GM23338 (cell line): ENCODE results near the gene DNM2. TPM values are rescaled to one million over a fixed set of nuclear protein-coding genes. Genes with fewer than 3 reads are reported as not detected.

Experiments
- ATAC-seq: fragments of 200-7000 bp; cut with Tn5 transposase; 3 replicates; pipeline ENCODE4 v1.9.1; 2020
- DNase-seq: peaks from one replicate; pipeline ENCODE4 v3.0.0-alpha.2; 2015; ENCODE audit warnings: low spot score
- H2AFZ ChIP-seq: fragments of 200-600 bp; sonication (generic); 2 replicates; pipeline ENCODE4 v1.8.0; 2016; ENCODE audit warnings: antibody characterized with exemption, mild to moderate bottlenecking, moderate library complexity
- H3F3A ChIP-seq: fragments of 200-600 bp; sonication (generic); replicated peaks from 2 replicates; pipeline ENCODE4 v1.8.0; 2017; ENCODE audit warnings: antibody characterized with exemption, mixed run types, low read depth
- H3K27ac ChIP-seq: fragments of 200-600 bp; sonication (generic); 2 replicates; pipeline ENCODE4 v1.6.1; 2016; ENCODE audit warnings: low read depth
- H3K27me3 ChIP-seq: fragments of 200-600 bp; sonication (generic); 2 replicates; pipeline ENCODE4 v1.8.0; 2016; ENCODE audit warnings: mild to moderate bottlenecking, mixed run types, moderate library complexity; ENCODE audit not compliant: insufficient read depth
- H3K36me3 ChIP-seq: fragments of 200-600 bp; sonication (generic); 2 replicates; pipeline ENCODE4 v1.8.0; 2016; ENCODE audit warnings: mild to moderate bottlenecking; ENCODE audit not compliant: insufficient read depth
- H3K4me1 ChIP-seq: fragments of 200-600 bp; sonication (generic); 2 replicates; pipeline ENCODE4 v1.8.0; 2016; ENCODE audit warnings: mild to moderate bottlenecking, moderate library complexity; ENCODE audit not compliant: insufficient read depth
- H3K4me2 ChIP-seq: fragments of 200-600 bp; sonication (generic); 2 replicates; pipeline ENCODE4 v1.7.1; 2017; ENCODE audit warnings: mixed run types
- H3K4me3 ChIP-seq: fragments of 200-600 bp; sonication (generic); 2 replicates; pipeline ENCODE4 v1.6.1; 2016; ENCODE audit warnings: mixed run types
- H3K79me2 ChIP-seq: fragments of 200-600 bp; sonication (generic); replicated peaks from 2 replicates; pipeline ENCODE4 v1.8.0; 2017; ENCODE audit warnings: mild to moderate bottlenecking; ENCODE audit not compliant: insufficient read depth
- H3K9me2 ChIP-seq: fragments of 200-600 bp; sonication (generic); 2 replicates; pipeline ENCODE4 v1.8.0; 2017; ENCODE audit not compliant: insufficient read depth
- H4K20me1 ChIP-seq: fragments of 200-600 bp; sonication (generic); replicated peaks from 2 replicates; pipeline ENCODE4 v1.8.0; 2017; ENCODE audit warnings: mild to moderate bottlenecking; ENCODE audit not compliant: insufficient read depth
- H3K27ac Mint-ChIP-seq: 2 replicates; pipeline ENCODE4 v1.8.0; 2020; ENCODE audit warnings: inconsistent platforms, mild to moderate bottlenecking, moderate library complexity, mixed read lengths
- H3K27me3 Mint-ChIP-seq: 3 replicates; pipeline ENCODE4 v1.8.0; 2022; ENCODE audit warnings: low read depth, mild to moderate bottlenecking, moderate library complexity, mixed read lengths, inconsistent platforms; ENCODE audit not compliant: insufficient read depth, poor library complexity
- H3K36me3 Mint-ChIP-seq: 3 replicates; pipeline ENCODE4 v1.8.0; 2021; ENCODE audit warnings: low read depth, mild to moderate bottlenecking, inconsistent platforms, moderate library complexity, mixed read lengths
- H3K4me1 Mint-ChIP-seq: 3 replicates; pipeline ENCODE4 v1.8.0; 2020; ENCODE audit warnings: mild to moderate bottlenecking, inconsistent platforms, mixed read lengths
- H3K4me3 Mint-ChIP-seq: 3 replicates; pipeline ENCODE4 v1.8.0; 2021; ENCODE audit warnings: moderate library complexity, mild to moderate bottlenecking, inconsistent platforms, mixed read lengths
- H3K9me3 Mint-ChIP-seq: 3 replicates; pipeline ENCODE4 v1.8.0; 2020; ENCODE audit warnings: moderate library complexity, mild to moderate bottlenecking, inconsistent platforms, mixed read lengths
- JUNB ChIP-seq: IDR thresholded peaks from one replicate; pipeline ENCODE4 v1.6.1; 2016; ENCODE audit warnings: antibody characterized with exemption; ENCODE audit not compliant: unreplicated experiment
- NANOG ChIP-seq: IDR thresholded peaks from 2 replicates; pipeline ENCODE4 v1.6.1; 2016; ENCODE audit warnings: antibody characterized with exemption, borderline replicate concordance
- POLR2AphosphoS5 ChIP-seq: IDR thresholded peaks from 2 replicates; pipeline ENCODE4 v1.6.1; 2016; ENCODE audit warnings: antibody characterized with exemption, low read depth
- polyA plus RNA-seq: library from polyadenylated mRNA; unstranded; fragments of >200 nt; fragmentation: Nextera tagmentation; extraction: Ambion mirVana; gene quantifications from 2 replicates; pipeline ENCODE4 v1.2.1, GENCODE V29; 2016
- total RNA-seq: library from RNA; depleted of rRNA; stranded (reverse); fragments of >200 nt; shearing (Covaris generic); gene quantifications from 2 replicates; pipeline ENCODE4 v1.2.3, GENCODE V29; 2014
- TF ChIP-seq, protein P1 (sequence below): IDR thresholded peaks from 2 replicates; pipeline ENCODE4 v1.6.1; 2016; ENCODE audit warnings: antibody characterized with exemption
- TF ChIP-seq, protein P2 (sequence below): fragments of 250-450 bp; sonication (Bioruptor Pico); IDR thresholded peaks from 2 replicates; pipeline ENCODE4 v1.5.0; 2020; ENCODE audit warnings: mild to moderate bottlenecking, moderate library complexity

DNM2 gene
- total and polyA plus RNA-seq, 2 experiments from 2014 or later: 40.7 to 138 TPM

DNA sequence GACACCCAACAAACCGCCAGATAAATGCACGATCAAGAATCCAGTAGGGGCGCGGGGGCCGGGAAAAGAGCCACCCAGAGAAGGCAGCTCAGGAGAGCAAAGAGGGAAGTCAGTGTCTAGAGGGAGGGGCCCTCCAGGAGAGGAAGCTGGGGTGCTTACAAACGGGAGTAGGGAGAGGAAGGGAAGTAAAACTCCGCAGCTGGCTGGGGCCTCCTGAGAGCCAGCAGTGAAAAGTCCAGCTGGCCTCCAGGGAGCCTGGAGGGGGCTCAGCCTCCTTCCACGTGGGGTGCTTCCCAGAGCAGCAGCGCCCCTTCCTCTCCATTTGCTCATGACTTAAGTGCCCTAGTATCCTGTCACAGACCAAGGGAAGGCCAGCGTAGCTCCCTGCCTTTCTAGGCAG, 66.4 kb downstream of the DNM2 start:
- Mint-ChIP-seq H3K4me1 (no peaks in the 10 kb centered on the region), H3K27me3 (peaks cover 9% of the 10 kb centered on the region), H3K4me3 (no peak overlapping the region; the same call in 2 of the 3 replicates), H3K27ac (no peak overlapping the region), H3K9me3 (no peaks in the 10 kb centered on the region), H3K36me3 (peaks cover 69% of the 10 kb centered on the region)
- Histone ChIP-seq H3K27ac (no peak overlapping the region), H4K20me1 (no peaks in the 10 kb centered on the region), H3K36me3 (peaks cover 10% of the 10 kb centered on the region), H3K9me2 (no peaks in the 10 kb centered on the region), H3K4me1 (no peaks in the 10 kb centered on the region), H3K4me2 (no peak overlapping the region), H3F3A (0 out of 2 replicates have a peak, but pooled peaks cover 7% of the 10 kb centered on the region), H3K27me3 (no peaks in the 10 kb centered on the region), H2AFZ (no peak overlapping the region), H3K79me2 (no peaks in the 10 kb centered on the region), H3K4me3 (no peak overlapping the region)
- TF ChIP-seq, protein P1, sequence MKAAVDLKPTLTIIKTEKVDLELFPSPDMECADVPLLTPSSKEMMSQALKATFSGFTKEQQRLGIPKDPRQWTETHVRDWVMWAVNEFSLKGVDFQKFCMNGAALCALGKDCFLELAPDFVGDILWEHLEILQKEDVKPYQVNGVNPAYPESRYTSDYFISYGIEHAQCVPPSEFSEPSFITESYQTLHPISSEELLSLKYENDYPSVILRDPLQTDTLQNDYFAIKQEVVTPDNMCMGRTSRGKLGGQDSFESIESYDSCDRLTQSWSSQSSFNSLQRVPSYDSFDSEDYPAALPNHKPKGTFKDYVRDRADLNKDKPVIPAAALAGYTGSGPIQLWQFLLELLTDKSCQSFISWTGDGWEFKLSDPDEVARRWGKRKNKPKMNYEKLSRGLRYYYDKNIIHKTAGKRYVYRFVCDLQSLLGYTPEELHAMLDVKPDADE: no peak
- TF ChIP-seq, protein P2, sequence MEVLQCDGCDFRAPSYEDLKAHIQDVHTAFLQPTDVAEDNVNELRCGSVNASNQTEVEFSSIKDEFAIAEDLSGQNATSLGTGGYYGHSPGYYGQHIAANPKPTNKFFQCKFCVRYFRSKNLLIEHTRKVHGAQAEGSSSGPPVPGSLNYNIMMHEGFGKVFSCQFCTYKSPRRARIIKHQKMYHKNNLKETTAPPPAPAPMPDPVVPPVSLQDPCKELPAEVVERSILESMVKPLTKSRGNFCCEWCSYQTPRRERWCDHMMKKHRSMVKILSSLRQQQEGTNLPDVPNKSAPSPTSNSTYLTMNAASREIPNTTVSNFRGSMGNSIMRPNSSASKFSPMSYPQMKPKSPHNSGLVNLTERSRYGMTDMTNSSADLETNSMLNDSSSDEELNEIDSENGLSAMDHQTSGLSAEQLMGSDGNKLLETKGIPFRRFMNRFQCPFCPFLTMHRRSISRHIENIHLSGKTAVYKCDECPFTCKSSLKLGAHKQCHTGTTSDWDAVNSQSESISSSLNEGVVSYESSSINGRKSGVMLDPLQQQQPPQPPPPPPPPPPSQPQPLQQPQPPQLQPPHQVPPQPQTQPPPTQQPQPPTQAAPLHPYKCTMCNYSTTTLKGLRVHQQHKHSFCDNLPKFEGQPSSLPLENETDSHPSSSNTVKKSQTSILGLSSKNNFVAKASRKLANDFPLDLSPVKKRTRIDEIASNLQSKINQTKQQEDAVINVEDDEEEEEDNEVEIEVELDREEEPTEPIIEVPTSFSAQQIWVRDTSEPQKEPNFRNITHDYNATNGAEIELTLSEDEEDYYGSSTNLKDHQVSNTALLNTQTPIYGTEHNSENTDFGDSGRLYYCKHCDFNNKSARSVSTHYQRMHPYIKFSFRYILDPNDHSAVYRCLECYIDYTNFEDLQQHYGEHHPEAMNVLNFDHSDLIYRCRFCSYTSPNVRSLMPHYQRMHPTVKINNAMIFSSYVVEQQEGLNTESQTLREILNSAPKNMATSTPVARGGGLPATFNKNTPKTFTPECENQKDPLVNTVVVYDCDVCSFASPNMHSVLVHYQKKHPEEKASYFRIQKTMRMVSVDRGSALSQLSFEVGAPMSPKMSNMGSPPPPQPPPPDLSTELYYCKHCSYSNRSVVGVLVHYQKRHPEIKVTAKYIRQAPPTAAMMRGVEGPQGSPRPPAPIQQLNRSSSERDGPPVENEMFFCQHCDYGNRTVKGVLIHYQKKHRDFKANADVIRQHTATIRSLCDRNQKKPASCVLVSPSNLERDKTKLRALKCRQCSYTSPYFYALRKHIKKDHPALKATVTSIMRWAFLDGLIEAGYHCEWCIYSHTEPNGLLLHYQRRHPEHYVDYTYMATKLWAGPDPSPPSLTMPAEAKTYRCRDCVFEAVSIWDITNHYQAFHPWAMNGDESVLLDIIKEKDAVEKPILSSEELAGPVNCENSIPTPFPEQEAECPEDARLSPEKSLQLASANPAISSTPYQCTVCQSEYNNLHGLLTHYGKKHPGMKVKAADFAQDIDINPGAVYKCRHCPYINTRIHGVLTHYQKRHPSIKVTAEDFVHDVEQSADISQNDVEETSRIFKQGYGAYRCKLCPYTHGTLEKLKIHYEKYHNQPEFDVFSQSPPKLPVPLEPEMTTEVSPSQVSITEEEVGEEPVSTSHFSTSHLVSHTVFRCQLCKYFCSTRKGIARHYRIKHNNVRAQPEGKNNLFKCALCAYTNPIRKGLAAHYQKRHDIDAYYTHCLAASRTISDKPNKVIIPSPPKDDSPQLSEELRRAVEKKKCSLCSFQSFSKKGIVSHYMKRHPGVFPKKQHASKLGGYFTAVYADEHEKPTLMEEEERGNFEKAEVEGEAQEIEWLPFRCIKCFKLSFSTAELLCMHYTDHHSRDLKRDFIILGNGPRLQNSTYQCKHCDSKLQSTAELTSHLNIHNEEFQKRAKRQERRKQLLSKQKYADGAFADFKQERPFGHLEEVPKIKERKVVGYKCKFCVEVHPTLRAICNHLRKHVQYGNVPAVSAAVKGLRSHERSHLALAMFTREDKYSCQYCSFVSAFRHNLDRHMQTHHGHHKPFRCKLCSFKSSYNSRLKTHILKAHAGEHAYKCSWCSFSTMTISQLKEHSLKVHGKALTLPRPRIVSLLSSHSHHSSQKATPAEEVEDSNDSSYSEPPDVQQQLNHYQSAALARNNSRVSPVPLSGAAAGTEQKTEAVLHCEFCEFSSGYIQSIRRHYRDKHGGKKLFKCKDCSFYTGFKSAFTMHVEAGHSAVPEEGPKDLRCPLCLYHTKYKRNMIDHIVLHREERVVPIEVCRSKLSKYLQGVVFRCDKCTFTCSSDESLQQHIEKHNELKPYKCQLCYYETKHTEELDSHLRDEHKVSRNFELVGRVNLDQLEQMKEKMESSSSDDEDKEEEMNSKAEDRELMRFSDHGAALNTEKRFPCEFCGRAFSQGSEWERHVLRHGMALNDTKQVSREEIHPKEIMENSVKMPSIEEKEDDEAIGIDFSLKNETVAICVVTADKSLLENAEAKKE (CRISPR knock-in tag): no peak
- TF ChIP-seq POLR2AphosphoS5: no peak
- DNase-seq (no peak), ATAC-seq (no peak)

DNA sequence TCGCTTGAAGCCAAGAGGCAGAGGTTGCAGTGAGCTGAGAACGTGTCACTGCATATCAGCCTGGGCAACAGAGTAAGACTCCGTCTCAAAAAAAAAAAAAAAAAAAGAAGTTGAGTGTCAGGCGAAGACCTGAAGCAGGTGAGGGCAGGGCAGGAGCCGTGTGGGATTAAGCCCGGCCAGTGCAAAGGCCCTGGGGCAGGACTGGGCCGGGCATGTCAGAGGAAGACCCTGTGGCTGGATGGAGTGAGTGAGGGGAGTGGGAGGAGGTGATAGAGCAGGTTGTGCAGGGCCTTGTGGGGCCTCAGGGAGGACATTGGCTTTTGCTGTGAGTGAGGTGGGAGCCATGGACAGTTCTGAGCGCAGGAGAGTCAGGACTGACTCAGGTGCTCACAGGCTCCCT, 70.3 kb downstream of the DNM2 start:
- DNase-seq: no peak
- H3K9me2 ChIP-seq: no peaks in the 10 kb centered on the region
- no peak overlapping the region for H2AFZ ChIP-seq
- Mint-ChIP-seq H3K4me1 (no peaks in the 10 kb centered on the region), H3K27ac (no peak overlapping the region), H3K36me3 (peaks cover 45% of the 10 kb centered on the region), H3K27me3 (peaks cover 4% of the 10 kb centered on the region), H3K9me3 (no peaks in the 10 kb centered on the region), H3K4me3 (no peak overlapping the region)
- H3K27ac ChIP-seq: no peak overlapping the region
- no peak overlapping the region for H3K4me2 ChIP-seq
- H3F3A ChIP-seq: peaks cover 5% of the 10 kb centered on the region; the same call in 1 of the 2 replicates
- no peaks in the 10 kb centered on the region for H3K79me2 ChIP-seq
- no peaks in the 10 kb centered on the region for H4K20me1 ChIP-seq
- ATAC-seq: no peak
- H3K4me3 ChIP-seq: no peak overlapping the region
- peaks cover 10% of the 10 kb centered on the region for H3K36me3 ChIP-seq
- no peaks in the 10 kb centered on the region for H3K4me1 ChIP-seq
- H3K27me3 ChIP-seq: no peaks in the 10 kb centered on the region
- TF ChIP-seq, protein P2 (CRISPR knock-in tag): no peak
- TF ChIP-seq NANOG (no peak), JUNB (no peak)
